Activated CD4-positive, alpha-beta T cell treated with anti-CD3 and anti-CD28 coated beads, Interleukin-2, Interleukin-4, amounts not matched to agents 100 ng/mL and 50 ng/mL, durations not matched to agents 16 hours and 8 hours (primary cell): ENCODE measurements around the gene FIBP.

Experiments used
- DNase-seq: peaks from one replicate; pipeline ENCODE4 v3.0.0-alpha.2; 2020; ENCODE audit warnings: low spot score

FIBP gene

DNA sequence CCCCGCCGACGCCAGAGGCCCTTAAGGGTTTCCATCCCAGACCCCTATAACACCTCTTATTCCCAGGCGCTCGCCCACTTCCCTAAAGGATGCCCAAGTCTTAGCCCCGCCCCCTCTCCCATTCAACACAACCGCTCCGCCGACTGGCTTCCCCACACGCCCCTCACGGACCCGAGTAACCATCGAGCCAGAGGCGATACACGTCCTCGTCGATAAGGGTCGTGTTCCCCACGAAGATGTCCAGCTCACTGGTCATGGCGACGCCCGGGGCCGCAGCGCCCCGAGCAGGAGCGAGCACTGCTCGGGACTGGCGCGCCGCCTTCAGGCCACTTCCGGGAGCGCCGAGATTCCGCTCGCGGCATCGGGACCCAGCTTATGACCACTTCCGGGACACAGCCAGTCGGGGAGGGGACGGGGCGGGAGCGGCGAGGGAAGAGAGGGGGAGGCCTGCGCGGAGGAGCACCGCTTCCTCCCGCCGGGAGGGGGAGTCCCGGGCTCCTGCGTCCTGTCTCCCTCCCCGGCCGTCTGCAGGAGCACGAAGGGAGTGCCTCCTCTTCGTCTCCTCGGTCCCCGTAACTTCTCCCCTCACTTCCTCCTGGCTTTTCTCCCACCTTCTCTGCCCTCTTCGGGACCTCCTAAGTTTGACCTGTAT, at the start of gene FIBP:
FIBP (minus strand) TSS at position 309 of the 652 bp plus-strand sequence; CDS start at position 256, 53 bp downstream.
- DNase-seq, result peak; percentile 98

- DNase-seq, result no peak
Measured at GRCh38 chr11:65937766-65938165, 49.5 kb upstream of the FIBP start.

DNA sequence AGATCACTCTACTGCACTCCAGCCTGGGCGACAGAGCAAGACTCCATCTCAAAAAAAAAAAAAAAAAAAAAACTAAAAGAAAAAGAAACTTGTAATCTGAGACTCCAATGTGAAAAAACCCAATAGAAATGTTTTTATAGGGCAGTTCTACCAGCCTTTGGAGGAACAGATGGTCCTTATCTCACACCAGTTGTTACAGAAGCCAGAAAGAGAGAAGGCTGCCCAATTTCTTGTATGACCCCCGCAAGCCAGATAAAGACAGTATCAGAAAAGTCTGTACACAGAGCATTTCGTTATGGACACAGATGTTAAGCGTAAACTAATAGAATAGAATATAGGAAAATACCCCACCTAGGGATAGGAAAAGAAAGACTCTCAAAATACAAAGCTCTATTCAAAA, 45.7 kb upstream of the FIBP start:
- no peak for DNase-seq

DNA sequence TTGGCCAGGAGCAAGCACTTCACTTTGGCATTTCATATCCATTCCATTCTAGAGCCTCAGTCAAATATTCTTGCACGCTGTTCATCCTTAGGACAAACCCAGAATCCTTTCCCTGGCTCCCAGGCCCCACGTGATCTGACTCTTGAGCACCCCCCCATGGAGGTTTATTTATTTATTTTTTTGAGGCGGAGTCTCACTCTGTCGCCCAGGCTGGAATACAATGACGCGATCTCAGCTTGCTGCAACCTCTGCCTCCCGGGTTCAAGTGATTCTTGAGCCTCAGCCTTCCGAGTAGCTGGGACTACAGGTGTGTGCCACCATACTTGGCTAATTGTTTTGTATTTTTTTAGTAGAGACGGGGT, 44.3 kb upstream of the FIBP start:
- no peak for DNase-seq

DNA sequence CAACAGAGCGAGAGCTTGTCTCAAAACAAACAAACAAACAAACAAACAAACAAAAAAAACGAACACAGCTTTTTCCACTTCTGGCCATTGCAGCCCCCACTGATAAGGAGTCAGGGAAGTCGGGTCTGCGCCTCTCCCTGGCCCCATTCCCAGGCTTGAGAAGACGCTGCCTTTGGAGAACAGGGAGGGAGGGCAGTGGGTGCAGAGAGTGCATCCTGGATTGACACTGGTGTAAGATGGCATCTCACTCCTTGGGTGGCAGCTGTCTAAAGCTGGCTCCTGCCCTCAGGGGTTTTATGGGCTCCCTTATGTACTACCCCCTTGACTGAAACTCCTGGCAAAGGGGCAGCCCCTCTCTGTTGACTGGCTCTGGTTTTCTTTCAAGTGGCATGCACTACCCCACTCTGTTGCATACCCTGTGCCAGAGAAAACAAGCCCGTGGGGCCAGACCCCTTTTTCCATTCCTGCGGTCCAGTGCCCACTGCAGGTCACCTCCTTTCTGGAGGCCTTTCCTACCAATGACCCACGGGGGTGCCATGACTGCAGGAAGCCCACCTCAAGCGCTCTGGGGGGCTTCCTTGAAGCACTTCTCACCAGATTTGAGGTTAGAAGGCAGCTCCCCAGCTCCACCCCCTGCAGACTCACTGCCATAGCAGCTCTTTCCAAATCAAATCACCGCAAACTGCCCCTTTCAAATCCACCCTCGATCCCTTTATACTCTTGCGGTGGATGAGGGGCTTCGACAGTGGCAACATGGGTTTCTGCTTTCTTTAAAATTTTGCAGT, 43.7 kb upstream of the FIBP start:
- no peak for DNase-seq

DNA sequence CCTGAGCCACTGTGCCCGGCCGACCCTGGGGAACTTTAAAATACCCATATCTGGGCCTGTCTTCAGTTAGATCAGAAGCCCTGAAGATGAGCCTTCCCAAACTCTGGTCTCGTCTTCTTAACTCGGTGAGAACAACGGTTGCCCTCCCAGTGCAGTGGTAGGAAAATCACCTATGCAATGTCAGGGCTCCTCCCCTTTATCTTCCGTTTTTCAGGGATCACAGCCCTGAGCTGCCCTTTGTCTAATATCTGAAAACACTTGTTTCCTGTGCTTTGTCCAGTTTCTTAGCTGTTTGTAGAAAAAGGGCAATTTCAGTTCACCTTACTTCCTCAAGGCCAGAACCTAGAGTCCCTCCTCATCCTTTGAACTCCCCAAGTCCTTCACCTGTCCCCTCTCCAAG, 40.4 kb upstream of the FIBP start:
- DNase-seq, result no peak

DNA sequence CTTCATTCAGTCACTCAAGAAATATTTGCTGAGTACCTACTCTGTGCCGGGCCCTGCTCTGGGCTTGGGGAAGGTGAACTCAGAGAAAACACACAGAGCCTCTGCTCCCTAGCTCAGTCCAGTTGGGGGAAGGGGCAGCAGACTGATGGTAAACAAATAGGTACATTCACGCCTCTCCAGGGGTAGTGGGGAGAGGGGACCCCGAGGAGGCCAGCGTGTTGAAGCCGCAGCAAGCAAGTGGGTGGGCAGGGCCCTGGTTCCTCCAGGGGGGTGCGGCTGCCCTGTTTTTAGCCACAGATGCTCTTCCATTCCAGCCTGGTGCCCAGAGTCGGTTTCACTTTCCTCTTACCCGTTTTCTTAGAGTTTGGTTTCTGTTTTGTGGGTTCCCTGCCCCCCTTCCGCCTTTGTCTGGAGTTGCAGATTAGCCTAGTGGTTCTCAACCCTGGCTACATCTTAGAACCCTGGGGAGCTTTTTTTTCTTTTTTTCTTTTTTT, 39.7 kb upstream of the FIBP start:
- DNase-seq, result peak; percentile 83

DNA sequence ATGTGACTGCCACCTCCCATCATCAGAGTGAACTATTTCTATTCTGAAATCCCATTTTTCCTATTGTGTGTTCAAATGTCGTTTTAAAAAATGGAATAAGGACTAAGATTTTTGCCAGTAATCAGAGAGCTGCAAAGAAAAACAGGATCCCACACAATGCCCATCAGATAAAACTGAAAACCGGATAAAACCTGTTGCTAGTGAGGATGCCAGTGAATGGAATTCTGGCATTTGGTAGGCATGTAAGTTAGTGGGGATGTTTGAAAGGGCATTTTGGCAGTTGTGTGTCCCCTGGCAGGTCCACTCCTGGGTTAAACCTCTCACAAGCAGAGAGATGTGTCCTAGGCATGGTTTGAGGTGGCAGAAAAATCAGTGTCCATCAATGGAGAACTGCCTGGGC, 37.1 kb upstream of the FIBP start:
- no peak for DNase-seq

DNA sequence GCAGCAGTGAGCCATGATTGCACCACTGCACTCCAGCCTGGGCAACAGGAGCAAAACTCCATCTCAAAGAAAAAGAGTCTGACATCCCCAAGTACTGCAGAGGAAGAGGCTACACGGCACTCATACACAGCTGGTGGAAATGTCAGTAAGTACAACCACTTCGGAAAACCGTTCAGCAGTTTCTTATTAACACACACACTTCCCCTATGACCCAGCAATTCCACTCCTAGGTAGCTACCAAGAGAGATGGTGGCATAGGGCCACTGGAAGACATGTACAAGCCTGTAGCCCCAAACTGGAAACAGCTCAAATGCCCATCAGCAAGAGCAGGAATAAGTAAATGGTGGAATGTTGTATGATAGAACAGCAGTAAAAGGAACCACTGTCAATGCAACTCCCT, 34.3 kb upstream of the FIBP start:
- no peak for DNase-seq

- DNase-seq, result no peak
Measured at GRCh38 chr11:65921876-65922275, 33.6 kb upstream of the FIBP start.

DNA sequence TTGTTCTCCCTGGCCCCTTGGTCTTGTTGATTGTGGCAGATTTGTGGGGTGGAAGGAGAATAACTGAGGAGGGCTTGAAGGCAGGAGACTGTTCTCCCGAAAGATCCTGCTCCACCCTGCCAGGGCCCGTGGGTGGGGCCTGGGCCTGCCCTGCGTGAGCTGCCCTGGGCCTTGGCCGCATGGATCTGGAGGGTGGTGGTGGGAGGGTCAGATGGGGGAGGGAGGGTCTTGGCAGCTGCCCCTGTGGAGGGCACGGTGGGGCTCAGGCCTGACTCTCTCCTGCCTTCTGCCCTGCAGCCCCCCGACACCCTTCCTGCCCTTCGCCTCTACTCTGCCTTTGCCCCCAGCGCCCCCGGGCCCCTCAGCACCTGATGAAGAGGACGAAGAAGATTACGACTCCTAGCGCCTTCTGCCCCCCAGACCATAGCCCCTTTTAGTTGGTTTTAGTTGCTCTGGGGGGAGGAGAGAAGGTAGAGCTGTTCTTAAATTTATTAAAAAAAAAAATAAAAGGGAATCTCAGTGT, 32.8 kb upstream of the FIBP start:
- no peak for DNase-seq

DNA sequence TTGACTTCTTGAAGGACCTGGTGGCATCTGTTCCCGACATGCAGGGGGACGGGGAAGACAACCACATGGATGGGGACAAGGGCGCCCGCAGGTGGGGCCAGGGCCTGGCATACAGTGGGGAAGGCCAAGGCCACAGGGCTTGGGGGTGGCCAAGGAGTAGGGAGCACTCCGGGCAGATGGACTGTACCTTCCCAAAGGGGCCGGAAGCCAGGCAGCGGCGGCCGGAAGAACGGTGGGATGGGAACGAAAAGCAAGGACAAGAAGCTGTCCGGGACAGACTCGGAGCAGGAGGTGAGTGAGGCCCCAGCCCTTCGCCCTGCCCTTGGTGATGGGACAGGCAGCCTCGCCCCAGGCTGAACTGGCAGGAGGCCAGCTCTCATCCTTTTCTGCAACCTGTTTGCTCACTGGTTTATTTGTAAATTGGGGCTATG, 32.1 kb upstream of the FIBP start:
- DNase-seq, result no peak

DNA sequence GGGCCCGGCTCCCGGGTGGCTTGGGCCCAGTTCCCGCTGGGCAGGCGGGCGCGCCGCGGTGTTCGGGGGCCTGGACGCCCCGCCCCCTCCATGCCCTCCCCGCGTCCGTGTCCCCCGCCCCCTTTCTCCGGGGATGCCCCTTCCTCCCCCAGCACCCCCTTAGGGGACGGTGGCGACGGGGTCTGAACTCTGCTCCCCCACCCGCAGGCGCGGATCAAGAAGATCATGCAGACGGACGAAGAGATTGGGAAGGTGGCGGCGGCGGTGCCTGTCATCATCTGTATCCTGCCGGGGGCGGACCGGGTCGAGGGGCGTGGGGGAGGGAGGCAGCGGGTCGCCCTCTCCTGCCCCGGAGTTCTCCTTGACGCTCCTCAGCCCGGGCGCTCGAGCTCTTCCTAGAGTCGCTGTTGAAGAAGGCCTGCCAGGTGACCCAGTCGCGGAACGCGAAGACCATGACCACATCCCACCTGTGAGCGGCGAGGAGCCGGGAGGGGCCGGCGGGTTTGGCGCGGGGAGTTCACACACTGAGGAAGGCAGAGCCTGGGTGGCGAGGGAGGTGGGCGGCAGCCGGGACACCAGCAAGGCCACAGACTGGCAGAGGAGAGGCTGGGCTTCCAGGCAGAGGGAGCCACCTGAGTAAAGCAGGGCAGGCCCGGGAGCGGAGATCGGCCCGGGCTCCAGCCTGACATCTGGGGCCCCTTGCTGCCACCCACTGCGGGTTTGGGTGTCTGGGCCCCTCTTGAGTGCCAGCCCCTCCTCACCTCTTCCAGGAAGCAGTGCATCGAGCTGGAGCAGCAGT, 31.5 kb upstream of the FIBP start:
- DNase-seq, result no peak

DNA sequence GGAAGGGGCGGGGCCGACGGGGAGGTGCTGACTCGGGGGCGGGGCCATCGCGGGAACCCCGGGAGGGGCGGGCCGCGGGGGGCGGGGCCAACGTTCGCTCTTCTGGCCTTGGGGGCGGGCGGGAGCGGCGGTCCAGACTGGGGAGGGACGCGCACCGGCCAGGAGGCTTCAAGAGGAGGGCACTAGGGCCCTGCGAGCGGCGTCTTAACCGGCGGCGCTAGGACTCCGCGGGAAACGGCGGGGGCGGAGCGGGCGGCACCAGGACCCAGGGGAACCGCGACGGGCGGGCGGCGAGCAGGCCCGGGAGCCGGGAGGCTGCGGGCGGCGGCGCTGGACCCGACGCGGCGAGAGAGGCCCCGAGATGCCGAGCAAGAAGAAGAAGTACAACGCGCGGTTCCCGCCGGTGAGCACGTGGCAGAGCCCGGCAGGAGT, 30.9 kb upstream of the FIBP start, which contains the start of gene DRAP1:
DRAP1 (plus strand) TSS at position 286 of the 432 bp plus-strand sequence; CDS start at position 362, 76 bp downstream.
- DNase-seq, result peak; percentile 98

DNA sequence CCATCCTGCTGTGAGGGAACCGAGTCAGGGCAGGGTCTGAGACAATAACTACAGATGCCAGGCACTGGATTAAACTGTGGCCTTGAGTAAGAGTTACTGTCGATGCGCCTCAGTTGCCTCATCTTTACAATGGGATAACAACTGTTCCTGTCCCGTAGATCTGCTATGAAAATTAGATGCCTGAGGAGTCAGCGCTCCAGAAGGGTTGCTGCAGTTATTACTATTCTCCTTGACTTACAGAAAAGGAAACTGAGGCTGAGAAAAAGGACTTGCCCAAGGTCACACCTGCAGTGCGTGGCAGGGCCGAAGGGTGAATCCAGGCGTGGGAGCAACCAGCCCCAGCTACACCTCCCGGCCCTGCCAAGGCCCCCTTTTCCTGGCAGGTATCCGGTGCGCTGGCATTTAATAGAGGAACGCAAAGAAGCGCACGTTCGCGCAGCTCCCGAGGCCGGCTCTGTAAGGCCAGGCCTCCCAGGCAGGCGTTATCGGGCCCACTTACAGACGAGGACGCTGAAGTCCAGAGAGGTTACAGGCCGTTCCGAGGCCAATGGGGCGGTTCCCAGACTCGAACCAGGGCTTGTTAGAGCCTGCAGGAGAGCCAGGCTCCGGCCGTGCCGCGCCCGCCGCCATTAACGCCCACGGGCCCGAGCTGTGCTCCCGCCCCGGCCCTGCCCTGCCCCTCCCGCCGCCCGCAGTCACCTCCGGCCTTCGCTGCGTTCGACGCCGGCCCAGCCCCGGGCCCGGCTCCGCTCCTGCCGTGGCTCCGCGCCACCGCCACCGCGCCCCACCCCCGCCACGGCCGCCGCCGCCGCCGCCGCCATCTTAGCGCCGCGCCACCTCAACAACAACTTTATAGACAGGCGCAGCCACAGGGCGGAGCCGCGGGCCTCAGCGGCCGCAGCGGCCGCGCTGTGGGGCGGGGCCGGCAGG, 30.2 kb upstream of the FIBP start, which contains the start of gene C11orf68:
C11orf68 (minus strand) TSS at position 852 of the 930 bp plus-strand sequence; CDS start at position 821, 31 bp downstream.
- no peak for DNase-seq

- no peak for DNase-seq
Measured at GRCh38 chr11:65917434-65918210, 29.4 kb upstream of the FIBP start.

GRCh38 chr11:65917077-65917433, 28.8 kb upstream of the FIBP start:
- DNase-seq, result no peak

- no peak for DNase-seq
Measured at GRCh38 chr11:65916391-65916790, 28.1 kb upstream of the FIBP start.

GRCh38 chr11:65915821-65916251, 27.6 kb upstream of the FIBP start:
- no peak for DNase-seq
